Stimulated activated CD8-positive, alpha-beta memory T cell treated with anti-CD3 and anti-CD28 coated beads, Interleukin-12 subunit alpha, Interleukin-12 subunit beta, amount 100 ng/mL, for 4 hours (primary cell): ENCODE results near the gene CNPY1.

ENCODE experiments used
- DNase-seq: peaks from one replicate; pipeline ENCODE4 v3.0.0-alpha.2; 2020; ENCODE audit warnings: low read depth

Gene CNPY1

DNA sequence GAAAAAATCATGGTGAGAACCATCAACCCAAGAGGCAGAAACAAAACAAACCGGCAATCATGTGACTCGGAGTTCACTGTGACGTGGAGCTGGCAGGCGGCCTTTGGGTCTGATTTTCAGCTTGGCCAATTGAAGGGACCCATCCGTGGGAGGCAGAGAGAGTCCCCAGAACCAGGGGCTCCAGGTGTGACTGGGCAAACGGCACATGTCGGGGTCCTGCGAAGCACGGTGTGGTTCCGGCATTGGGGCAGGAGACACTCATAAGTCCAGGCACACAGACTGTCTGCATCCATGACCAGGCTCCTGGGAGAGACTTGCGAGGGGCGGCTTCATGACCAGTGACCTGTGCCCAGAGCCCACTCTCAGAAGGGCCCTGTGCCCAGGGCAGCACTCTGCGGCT, 12.6 kb upstream of the CNPY1 start:
- no peak for DNase-seq

DNA sequence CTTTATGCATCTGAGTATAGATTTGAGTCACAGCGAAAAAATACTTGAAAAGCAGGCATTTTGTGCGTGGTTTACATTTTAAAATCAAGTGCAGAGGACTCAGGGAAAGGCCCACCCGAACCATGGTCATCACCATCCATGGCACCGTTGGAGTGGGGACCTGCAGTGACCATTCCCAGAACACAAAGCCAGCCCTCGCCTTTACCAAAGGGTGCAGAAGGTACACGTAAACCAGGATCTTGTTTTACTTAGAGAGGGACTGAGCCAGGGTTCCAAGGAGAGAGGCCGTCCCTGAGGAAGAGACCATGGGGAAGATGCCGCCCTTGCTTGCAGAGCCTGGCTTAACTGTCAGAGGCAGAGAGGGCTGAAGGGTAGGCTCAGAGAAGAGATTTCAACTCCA, 12.0 kb upstream of the CNPY1 start:
- no peak for DNase-seq

DNA sequence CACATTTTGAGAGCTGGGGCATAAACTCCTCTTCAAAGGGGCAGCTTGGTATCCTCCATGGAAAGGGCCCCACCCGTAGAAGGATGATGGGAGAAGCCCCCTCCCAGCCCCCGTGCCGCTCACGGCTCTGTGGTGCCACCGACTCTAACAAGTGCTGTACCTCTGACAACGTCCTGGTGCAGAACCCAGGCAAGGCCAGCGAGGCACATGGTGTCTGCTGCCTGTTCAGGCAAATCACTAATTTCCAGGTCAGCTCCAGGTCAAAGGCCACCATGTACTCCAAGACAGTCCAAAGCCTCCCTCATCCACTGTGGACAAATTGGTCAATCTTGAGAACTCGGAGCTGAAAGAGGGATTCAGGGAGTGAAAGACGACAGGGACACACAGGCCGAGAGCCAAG, 11.4 kb upstream of the CNPY1 start:
- no peak for DNase-seq

DNA sequence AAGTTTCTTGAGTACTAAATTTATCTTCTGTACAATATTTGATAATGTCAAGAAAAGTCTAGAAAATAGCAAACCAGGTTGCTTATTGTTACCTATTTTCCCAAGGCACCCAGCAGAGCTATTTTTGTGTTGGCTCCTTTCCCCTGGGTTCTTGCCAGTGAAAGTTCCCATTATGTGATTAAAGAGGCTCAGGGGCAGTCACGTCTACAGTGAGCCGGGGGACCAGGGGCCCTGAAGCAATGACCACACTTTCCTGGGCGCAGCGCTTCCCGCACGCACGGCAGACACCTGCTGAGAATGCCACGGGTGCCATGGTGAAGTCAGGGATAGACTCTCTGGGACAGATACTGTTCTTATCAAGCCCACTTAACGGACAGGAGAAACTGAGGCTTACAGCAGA, 10.4 kb upstream of the CNPY1 start:
- no peak for DNase-seq

DNA sequence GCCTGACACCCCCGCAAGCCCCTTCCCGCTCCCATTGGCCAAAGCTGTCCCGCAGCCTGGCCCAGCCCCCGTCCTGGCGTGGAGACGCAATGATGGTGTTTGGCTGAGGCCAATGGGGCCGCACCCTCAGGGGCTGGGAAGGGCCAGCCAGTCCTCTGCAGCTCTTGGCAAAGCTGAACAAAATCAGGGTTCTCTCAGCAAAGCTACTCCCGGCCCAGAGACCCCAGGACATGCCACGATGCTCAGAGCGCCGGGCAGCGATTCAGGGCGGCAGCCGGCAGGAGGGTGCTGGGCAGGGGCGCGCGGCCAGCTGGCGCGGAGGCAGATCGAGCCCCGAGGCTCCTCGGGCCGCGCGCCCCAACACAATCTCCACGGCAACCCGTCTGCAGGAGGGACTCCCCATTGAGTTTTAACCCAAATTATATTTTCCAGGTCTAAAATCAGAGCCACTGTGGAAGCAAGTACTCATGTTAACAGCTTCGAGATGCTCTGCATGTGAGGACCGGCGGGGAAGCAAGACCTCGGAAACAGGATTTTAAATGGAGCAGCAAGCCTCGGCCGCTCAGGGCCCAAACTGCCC, 8.8 kb upstream of the CNPY1 start:
- DNase-seq: no peak

DNA sequence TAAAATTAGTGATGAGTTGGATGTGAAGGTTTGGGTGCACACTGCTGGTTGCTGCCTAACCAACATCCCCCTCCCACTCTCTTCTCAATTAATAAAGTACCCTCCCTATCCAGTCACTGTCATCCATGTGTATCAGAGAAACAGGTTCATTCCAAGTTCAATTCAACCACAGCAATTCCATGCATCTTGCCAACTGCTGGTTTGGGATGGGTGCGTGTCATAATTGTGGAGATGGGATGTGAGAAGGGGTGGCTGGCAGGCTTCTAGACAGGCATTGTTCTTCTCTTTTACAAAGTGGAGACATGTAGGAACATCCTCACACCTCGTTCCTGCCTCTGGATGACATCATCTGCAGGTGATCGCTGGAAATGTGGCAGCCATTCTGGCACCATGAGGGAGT, 7.5 kb upstream of the CNPY1 start:
- DNase-seq: no peak

DNA sequence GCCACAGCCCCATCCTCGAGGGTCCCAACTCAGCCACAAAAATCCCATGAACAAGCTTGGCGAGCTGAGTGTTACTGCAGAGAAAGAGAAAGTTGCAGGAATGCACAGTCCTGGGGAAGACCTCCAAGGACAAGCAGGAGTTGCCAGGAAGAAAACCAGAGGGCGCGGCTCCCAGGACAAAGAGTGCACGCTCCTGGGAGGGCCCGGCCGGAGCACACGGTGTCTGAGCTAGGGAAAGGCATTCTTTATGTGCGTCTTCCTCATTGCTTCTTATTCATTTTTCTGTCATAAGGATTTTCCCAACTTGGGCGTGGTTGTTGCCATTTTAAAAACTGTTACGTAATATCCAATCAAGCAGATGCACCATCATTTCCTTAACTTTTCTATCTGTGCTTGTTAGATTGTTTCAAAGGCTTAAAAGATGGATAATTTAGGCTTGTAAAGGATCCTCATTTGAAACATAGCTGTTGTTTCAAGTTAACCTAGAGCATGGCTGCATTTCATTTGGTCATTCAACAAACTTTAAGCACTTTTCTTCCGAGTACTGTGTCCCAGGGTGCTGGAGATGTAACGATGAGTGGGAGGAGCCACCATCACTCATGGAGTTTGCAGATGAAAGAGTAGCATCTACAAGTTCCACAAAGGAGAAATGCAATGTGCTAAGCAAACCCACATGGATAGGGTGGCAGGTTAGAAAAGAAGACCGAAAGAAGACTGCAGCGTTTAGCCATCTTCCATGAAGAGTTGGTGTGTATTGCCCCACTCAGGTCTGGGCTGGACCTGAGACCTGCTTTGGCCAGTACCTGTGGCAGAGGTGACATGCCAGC, 5.6 kb upstream of the CNPY1 start:
- DNase-seq: no peak

DNA sequence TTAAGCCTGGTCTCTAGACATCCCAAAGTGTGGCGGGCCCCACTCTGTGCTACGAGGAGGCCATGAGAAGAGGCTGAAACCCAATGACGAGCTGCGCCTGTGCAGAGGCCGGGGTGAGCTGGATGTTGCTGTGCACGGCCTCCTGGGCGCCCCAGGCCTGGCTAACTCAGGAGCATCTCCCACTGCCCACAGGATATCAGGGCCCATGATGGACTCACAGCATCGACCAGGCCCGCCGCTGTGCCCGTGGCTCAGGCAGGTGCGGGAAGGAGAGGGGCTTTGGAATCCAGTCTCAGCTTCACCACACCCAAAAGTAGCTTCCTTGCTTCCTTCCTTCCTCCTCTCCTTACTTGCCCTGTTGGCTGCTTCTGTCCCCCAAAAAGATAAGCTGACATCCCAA, 4.6 kb upstream of the CNPY1 start:
- no peak for DNase-seq

DNA sequence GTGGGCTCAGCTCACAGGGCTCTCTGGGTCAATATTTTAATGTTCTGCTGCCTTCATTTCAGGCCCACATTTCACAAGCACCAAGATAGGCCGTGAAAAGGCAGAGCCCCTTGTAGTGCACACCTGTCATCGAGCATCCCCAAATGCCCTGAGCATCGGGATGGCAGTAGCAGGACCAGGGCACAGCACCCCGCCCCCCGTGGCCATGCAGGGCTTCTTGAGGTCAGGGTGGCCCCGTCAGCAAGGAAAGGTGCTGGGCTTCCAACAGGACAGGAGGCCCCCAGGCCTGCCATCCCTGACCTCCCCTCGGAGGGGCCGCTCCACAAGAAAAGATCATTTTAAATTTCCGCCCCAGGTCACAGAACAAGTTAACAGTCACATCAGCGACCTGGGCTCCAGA, 2.9 kb upstream of the CNPY1 start:
- DNase-seq: no peak

DNA sequence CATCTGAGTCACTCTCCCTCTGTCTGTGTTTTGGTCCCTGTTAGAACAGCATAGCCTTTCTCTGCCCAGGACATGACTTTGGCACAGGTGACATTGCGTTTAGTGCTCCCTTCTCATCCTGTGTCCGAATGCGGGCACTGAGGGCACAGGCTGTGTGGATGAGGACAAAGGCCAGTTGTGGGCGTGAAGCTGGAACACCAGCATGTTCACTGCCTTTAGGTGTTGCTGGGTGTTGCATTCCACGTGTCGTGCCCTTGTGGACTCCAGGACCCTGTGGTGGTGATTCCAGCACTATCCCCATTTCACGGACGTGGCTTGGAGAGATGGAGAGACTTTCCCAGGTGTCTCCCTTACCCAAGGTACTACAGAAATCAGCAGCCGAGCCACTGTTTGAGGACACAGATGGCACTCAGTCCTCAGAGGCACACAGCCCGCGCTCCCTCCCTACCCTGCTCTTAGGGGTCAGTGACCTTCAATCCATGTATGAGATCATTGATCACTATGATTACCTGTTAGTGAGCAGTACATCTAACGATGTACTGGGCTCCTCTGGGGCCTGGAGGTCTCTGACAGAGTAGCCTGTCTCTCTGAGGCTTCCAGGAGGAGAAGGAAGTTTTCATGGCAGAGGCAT, 917 bp upstream of the CNPY1 start:
- no peak for DNase-seq

DNA sequence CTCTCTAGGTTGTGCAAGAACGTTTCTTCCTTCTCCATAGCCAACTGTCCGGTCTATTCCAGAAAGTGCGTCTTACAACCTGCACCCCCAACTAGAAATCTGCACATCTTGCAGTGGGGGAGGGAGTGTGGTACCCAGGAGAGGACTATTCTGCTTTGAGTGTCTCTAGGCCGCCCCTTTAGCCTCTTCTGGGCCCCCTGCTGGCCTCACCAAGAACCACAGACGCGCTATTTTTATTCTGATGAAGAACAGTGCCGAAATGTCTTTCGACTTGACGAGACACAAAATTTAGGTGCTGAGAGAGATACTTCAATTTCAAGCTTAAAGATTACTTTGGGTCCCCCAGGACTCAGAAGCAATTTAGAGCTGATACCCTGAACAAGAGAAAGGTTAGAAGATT, 1.0 kb downstream of the CNPY1 start:
- no peak for DNase-seq

DNA sequence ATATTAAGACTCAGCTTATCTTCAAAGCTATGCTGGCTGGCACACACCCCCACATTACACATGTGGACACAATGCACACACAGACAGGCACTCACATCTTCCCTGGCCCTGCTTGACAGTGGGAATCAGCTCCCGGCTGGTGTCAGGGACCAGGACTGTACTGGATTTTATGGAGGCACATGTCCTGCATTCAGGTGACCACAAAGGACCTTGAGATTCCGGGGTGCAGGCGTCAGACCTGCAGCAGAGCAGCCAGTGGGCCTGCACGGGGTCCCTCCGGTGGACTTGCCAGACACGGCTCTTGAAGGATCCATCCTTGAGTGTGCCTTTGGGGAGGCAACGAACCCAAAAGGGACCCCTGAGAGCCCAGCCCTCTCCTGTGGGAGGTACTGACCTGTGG, 1.9 kb downstream of the CNPY1 start:
- no peak for DNase-seq

DNA sequence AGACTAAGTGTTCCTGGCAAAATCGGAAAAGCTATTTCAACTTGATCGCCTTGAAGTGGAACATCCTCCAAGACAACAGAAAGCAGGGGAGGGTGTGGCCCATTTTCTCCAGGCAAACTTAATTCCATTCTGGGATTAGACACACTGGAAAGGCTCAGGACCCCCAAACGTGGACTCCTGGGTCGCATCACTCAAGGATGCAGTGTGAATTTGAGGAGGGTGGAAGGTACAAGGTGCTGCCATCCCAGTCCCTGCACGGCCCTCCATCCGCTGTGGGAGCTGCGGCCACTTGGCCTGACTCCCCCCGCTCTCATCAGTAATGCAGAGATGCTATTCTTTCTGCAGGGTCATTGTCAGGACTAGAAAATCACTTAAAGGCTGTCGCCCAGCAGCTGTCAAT, 2.4 kb downstream of the CNPY1 start:
- no peak for DNase-seq

DNA sequence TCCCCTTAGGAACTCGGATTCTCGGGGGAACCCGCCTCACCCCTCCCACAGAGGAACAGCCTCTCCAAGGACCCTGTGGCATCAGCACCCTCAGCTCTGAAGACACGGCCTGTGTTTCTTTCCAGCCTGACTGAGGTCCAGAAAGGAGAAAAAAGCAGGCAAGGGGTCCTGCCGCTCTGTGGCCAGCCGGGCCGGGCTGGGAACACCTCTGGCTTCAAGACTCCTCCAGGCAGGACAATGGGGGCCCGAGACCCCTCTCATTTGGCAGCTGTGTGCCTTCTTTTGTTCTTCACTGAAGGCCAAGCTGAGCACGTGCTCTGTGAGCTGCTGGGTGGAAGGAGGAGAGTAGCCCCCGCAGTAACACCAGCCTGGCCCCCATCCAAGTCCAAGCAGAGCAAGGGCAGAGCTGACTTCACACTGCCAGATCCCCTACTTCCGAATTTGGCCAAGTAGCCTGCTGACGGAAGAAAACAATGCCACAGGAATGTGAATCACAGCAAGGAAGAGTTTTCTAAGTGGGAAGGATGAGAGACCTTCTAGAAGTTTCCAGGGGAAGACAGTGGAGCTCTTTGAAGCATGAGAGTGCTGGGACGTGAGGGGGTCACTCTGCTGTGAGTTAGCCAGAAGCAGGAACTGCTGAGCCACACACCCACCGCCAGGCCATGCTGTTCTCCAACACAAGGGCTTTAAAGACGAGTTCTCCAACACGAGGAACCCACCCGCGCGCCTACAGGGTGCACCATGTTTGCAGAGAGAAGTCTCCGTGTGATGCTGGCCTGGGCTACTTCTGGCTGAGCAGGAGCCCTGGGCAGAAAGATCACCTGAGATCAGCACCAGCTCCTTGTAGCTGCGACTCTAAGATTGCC, 3.1 kb downstream of the CNPY1 start:
- DNase-seq: no peak

DNA sequence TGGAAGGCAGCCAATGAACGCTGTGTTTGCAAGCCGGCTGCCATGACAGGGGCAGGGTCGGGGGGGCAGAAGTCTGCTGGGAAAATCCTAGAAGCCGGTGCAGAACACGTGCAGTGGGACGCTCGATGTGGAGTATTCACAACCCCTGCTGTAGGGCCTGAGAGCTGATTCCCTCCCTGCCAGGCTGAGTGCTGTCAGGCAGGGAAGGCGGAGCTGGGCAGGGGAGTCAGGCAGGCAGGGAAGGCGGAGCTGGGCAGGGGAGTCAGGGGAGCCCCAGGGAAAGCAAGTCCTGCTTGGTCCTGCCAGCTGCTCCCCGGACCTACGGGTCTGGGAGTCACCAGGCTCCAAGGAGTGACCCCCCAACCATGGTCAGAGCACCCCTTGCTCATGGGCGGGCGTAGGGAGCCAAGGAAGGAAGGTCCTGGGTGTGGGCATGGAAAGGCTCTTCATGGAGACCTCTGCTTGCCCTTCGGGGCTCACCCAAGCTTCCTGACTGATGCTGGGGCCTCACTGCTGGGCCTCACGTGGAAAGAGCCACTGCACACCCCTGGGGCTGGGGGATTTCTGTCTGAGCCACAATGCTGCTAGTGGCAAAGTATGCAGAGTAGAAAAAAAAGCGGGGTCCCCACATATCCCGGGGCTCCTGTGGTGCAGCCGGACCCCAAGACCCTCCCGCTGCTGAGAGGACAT, 4.2 kb downstream of the CNPY1 start:
- DNase-seq: no peak

DNA sequence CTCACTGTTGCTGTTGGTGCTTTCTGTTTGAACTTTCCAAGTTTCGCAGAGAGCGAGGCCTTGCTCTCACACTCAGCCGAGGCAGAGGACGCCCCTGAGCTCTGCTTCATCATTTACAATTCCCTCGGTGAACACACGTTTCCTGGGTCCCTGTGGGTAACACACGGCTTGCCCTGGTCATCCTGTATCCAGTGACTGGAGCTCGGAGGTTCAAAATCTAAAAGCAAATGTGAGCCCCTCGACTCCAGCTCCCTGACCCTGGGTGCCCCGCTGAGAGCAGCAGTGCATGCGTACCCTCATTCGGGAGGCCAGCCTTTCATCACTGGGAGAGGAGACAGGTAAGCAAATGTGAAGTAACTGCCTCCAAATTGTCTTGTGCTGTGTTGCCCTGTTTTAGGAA, 5.8 kb downstream of the CNPY1 start:
- DNase-seq: no peak

DNA sequence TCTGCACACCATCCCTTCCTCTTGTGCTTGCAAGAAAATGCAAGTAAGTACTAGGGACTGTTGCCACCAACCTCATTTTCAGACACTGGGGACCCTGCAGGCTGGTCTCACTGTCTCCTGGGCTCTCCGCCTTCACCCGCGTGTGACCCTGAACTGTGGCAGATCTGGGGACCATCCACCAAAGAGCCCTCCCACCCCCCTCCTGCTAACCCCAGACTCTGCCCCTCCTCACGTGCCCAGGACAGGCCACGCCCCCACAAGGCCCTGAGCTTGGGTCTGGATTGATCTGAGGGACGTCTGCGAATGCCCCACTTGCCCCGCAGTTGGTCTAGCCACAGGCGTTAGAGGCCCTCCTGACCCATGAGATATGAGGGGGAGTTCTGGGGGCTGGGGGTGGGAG, 8.1 kb downstream of the CNPY1 start:
- no peak for DNase-seq

DNA sequence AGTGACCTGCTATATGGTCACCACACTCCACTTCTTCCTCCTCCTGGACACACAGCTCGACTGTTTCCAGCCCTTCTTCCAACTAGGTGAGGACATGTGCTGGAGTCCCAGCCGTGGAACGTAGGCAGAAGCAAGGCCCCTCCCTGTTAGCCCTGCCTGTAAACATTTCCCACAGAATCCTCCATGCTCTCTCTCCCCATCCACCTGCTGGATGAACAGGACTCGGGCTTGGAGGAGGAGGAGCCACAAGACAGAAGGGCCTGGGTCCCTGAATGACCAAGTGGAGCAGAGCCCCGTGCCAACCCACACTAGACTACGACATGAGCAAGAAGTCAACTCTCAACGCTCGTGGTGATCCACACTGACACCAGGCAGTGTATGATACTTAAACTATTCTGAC, 9.9 kb downstream of the CNPY1 start:
- DNase-seq: no peak

DNA sequence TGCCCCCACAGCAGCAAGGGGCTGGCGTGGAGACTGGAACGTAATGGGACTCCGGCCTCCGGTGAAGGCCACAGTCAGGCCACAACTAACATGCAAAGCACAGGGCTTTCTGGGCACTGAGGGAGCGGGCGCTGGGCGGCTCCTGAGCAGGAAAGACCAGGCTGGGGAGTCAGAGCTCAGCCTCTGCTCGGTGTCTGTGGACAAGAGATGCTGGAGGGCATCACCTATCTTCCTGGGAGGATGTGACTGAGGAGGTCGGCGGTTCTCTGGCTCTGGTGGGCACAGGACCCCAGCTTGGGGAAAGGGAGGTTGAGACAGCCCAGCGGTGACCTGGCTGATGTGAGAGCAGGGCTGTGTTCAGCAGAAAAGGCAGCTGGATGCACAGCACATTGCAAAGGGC, 11.7 kb downstream of the CNPY1 start:
- no peak for DNase-seq

DNA sequence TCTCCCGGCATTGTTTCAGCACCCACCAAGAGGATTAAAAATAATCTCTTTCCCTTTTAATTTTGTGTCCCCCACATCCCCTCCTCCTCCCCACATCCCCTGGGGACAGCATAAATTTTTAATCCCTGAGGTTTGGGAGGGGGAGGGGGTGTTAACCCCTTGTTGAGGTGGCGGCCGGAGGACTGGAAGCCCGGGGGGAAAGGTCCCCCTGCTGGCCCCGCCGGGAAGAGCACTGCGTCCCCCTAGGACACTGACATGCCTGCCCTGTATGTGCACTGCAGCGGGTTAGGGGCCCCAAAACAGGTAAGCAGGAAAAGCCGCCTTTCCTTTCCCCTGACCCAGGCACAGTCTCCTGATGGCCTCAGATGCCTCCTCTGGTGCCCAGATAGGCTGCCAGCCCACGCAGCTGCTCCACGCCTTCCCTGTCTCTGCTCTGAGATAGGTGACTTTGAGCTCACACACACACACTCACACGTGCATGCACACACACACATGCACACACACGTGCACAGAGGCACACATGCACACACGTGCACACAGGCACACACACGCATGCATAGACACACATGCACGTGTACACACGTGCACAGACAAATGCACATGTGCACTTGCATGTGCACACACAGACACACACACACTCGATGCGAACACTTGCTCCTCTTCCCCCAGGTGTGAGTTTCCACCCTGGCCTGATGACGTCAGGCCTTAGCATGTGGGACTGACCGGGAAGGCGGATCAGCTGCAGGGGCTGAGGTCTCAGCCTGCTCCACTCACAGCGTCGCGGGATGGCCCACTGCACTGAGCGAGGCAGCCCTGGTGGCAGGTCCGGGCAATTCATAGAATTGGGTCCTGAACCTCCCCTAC, 12.3 kb downstream of the CNPY1 start:
- DNase-seq: no peak
